GF-D8 (cell line): Measurements from ENCODE around the gene STIMATE.
A peak's percentile ranks its signal among the peaks of the same experiment; 100 is the strongest.

ENCODE experiments used
- DNase-seq: peaks from one replicate; lab custom pipeline; 2025; lab: John Stamatoyannopoulos, UW

STIMATE gene

GRCh38 chr3:52897130-52898122 is at the start of gene STIMATE:
TSS of gene STIMATE (minus strand) at chr3:52897548. CDS start at chr3:52897450, 98 bp downstream.
- DNase-seq, result peak; percentile 50

GRCh38 chr3:52939600-52939999 is 42.3 kb upstream of the STIMATE start:
- no peak for DNase-seq

- peak; percentile 24 for DNase-seq
Measured at GRCh38 chr3:52934630-52935530, 37.5 kb upstream of the STIMATE start.

GRCh38 chr3:52931889-52932288 is 34.5 kb upstream of the STIMATE start:
- no peak for DNase-seq

GRCh38 chr3:52931328-52931727 is 34.0 kb upstream of the STIMATE start:
- DNase-seq, result no peak

- no peak for DNase-seq
Measured at GRCh38 chr3:52930748-52931147, 33.4 kb upstream of the STIMATE start.

GRCh38 chr3:52926554-52926953 is 29.2 kb upstream of the STIMATE start:
- DNase-seq, result no peak

GRCh38 chr3:52925405-52926313 is 28.3 kb upstream of the STIMATE start:
- peak; percentile 27 for DNase-seq

- DNase-seq, result no peak
Measured at GRCh38 chr3:52923963-52924362, 26.6 kb upstream of the STIMATE start.

- no peak for DNase-seq
Measured at GRCh38 chr3:52920841-52921240, 23.5 kb upstream of the STIMATE start.

GRCh38 chr3:52917044-52917443 is 19.7 kb upstream of the STIMATE start:
- no peak for DNase-seq

- no peak for DNase-seq
Measured at GRCh38 chr3:52915294-52915693, 17.9 kb upstream of the STIMATE start.

- no peak for DNase-seq
Measured at GRCh38 chr3:52912885-52913731, 15.8 kb upstream of the STIMATE start.

- no peak for DNase-seq
Measured at GRCh38 chr3:52910823-52911222, 13.5 kb upstream of the STIMATE start.

- no peak for DNase-seq
Measured at GRCh38 chr3:52907497-52907896, 10.1 kb upstream of the STIMATE start.

GRCh38 chr3:52904552-52904951 is 7.2 kb upstream of the STIMATE start:
- DNase-seq, result no peak

- DNase-seq, result no peak
Measured at GRCh38 chr3:52904000-52904399, 6.7 kb upstream of the STIMATE start.

GRCh38 chr3:52896613-52897012 is 735 bp downstream of the STIMATE start:
- no peak for DNase-seq

- no peak for DNase-seq
Measured at GRCh38 chr3:52896151-52896550, 1.2 kb downstream of the STIMATE start.

- DNase-seq, result no peak
Measured at GRCh38 chr3:52895418-52895817, 1.9 kb downstream of the STIMATE start.

- no peak for DNase-seq
Measured at GRCh38 chr3:52894756-52895155, 2.6 kb downstream of the STIMATE start.
